CD4-positive, alpha-beta T cell treated with Interleukin-6 at 100 ng/mL for 8 hours (primary cell): Measurements from ENCODE around the gene DTNB.

Source experiments
- DNase-seq: peaks from one replicate; pipeline ENCODE4 v3.0.0-alpha.2; 2020; ENCODE audit warnings: mixed read lengths, low spot score

DTNB gene

GRCh38 chr2:25341011-25341727 lies 332.2 kb downstream of the DTNB start:
- no peak for DNase-seq

DNA sequence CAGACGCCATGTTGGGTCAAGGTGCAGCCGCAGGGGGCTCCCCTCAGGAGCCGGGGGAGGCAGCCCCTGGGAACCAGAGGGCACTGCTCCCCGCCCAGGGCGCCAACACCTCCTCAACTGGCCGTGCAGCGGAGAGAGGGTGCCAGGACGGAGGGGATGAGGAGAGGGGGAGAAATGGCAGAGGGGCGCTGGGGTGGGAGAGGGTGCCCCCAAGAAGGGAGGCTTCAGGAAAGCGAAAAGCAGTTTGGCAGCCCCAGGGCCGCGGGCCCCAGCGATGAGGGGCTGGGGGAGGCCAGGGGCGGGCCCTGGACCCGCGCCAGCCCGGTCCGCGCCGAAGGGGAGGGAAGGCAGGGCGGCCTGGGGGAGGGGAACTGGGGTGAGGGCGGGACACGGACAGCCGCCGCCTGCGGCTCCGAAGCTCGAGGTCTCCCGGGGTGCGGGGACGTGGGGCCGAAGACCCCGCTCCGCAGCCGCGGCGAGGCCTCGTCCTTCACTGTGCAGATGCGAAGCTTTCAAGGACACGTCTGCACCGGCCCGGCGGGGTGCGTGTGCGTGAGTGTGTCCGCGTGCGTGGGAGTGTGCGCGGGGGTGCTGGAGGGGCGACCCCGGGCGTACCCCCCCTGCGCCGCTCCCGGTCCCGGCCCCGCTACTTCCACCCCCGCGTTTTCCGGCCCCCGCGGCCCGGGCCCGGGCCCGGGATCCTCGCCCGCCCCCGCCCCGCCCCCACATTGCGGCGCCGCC lies 333.0 kb downstream of the DTNB start:
- no peak for DNase-seq

- no peak for DNase-seq
Measured at GRCh38 chr2:25339791-25340180, 333.6 kb downstream of the DTNB start.

DNA sequence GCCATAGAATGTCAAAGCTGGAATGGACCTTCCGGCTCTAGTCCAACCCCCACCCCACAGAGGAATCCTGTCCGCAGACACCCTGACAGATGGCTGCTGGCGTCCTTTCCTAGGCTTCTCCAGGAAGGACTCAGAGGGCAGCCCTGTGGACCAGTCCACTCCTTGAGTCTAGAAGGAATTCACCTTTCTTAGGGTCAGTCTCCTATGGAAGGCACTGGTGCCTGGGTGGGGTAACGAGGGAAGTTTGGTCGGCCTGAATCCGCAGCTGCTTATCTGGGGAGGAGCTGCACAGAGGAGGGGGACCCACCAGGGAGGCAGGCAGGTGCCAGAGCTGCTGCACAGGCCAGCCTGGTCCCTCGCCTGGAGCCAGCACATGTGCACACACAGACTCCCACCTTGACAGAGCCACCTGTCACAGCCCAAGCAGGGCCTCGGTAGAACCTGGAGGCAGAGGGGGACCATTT lies 334.1 kb downstream of the DTNB start:
- no peak for DNase-seq

DNA sequence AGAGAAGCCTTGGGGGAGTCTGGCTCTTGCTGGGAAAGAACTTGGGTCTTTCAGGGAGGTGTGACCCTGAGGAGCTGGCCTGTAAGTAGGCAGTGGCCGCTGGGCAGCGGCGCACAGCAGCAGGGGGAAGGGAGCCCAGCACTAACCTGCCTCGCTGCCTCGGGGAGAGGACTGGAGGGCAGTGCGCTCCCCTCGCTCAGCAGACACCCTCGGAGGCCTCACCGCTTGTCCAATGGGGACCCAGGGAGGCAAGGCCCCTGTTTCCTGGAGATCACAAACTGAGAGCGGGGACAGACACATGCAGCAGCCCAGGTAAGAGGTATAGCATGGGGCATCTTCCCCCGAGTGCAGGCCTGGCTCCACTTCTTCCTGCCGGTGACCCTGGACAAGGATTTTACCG lies 335.0 kb downstream of the DTNB start:
- DNase-seq: no peak

GRCh38 chr2:25337891-25338290 lies 335.5 kb downstream of the DTNB start:
- DNase-seq: no peak

GRCh38 chr2:25337276-25337675 lies 336.1 kb downstream of the DTNB start:
- DNase-seq: no peak

DNA sequence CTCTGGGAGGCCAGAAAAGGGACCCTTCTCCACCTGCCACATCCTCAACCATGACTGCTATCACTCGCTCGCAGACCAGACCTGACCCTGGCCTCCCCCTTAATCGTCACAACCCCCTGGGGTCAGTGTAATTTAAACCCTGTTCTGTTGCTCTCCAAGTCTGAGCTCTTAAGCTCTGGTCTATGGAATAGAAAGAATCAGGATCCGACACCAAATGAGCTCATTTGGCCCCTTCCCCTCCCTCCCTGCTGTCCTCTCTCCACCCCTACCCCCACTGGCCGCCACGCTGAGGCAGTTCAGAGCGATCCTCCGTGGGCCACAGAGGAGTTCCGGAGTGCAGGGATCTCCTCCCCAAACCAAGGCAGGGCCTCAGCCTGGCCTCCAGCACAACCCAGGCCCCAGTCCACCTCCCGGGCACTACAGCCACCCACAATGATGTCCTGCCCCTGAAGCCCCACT lies 337.0 kb downstream of the DTNB start:
- DNase-seq: no peak

GRCh38 chr2:25335971-25336370 lies 337.4 kb downstream of the DTNB start:
- no peak for DNase-seq

GRCh38 chr2:25335204-25335603 lies 338.2 kb downstream of the DTNB start:
- no peak for DNase-seq

GRCh38 chr2:25334482-25334881 lies 338.9 kb downstream of the DTNB start:
- DNase-seq: no peak

- peak; percentile 47 for DNase-seq
Measured at GRCh38 chr2:25333981-25334380, 339.4 kb downstream of the DTNB start.

- no peak for DNase-seq
Measured at GRCh38 chr2:25332571-25332970, 340.8 kb downstream of the DTNB start.

DNA sequence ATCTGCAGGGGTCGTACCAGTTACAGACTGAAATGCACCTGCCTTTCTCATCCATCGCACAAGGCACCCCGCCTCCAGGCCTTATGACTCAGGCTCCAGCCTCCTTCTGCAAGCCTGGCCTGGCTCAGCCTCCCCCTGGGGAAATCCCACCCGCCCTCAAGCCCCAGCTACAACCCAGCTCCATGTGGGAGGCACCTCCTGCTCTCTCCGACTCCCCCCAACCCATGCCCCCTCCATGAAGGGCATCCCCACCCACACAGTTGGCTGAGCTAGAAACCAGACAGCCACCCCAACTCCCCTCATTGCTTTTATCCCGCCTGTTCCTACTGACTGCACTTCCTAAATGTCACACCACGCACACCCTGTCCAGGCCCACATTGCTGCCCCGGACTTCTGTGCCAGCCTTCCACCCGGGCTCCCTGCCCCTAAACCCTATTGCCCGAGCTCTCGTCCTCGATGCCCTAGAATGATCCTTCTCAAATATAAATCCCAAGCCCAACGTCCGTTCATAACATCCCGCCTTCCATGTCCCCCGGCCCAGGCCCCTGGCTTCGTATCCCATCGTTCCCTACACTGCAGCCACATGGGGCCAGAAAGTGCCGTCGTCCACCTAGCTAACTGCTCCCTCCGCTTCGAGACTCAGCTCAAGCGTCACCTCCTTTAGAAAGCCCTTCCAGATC lies 341.6 kb downstream of the DTNB start:
- DNase-seq: no peak

- DNase-seq: no peak
Measured at GRCh38 chr2:25330937-25331336, 342.4 kb downstream of the DTNB start.

DNA sequence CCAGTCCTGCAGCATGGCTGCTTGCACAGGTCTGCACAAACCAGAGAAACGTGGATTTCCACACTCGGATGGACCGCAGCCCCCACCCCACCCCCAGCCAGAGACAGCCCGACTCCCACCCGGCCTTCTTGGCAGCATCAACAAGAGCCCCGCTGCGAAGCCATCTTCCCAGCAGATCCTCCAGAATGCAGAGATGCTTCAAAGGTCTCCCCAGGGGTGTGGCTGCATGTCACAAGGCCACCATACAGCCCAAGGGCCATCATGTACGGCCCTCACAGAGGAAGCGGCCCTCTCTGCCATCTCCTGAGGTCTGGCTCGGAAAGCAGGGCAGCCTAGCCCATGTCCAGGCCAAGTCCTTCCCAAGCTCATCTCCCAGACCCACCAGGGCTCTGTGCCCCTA lies 343.1 kb downstream of the DTNB start:
- DNase-seq: no peak

GRCh38 chr2:25328152-25329085 lies 345.0 kb downstream of the DTNB start:
- DNase-seq: no peak
